GM12892 (cell line): ENCODE results near the gene RPL10.

ENCODE experiments used
- POLR2A ChIP-seq: IDR thresholded peaks from 2 replicates; pipeline ENCODE4 v1.6.1; 2011; ENCODE audit warnings: low read depth, low read length, control low read depth
- POLR2AphosphoS5 ChIP-seq: IDR thresholded peaks from 2 replicates; pipeline ENCODE4 v1.6.1; 2011; ENCODE audit warnings: low read depth, low read length, control low read depth
- TAF1 ChIP-seq: IDR thresholded peaks from 2 replicates; pipeline ENCODE4 v1.6.1; 2011; ENCODE audit warnings: low read depth, mild to moderate bottlenecking, control low read depth, low read length, borderline replicate concordance

GRCh38 chrX:154433605-154434004 is 35.4 kb downstream of the RPL10 start:
- TF ChIP-seq TAF1 (no peak), POLR2AphosphoS5 (no peak), POLR2A (no peak)
